ENCODE measurements around the gene UBA7. TPM values are rescaled to one million over a fixed set of nuclear protein-coding genes. Genes with fewer than 3 reads are reported as not detected.

The UBA7 gene
- total RNA-seq, 1 experiment from 2014 or later, result 27.2 TPM

Other genes with a start within 250 kb of the UBA7 start
- 103 and 108 TPM in 2 replicates for gene APEH, start 139.6 kb downstream of the UBA7 start, total RNA-seq (2014; rRNA removed; shearing (Covaris generic))
- gene MST1, start 124.5 kb downstream of the UBA7 start, total RNA-seq (2014; rRNA removed; shearing (Covaris generic)), result 0.88 and 3.4 TPM in 2 replicates
- gene RNF123, start 124.4 kb downstream of the UBA7 start, total RNA-seq (2014; rRNA removed; shearing (Covaris generic)), result 11.0 and 17.4 TPM in 2 replicates
- 1.1 and 4.3 TPM in 2 replicates for gene AMIGO3, start 94.3 kb downstream of the UBA7 start, total RNA-seq (2014; rRNA removed; shearing (Covaris generic))
- gene GMPPB, start 90.0 kb downstream of the UBA7 start, total RNA-seq (2014; rRNA removed; shearing (Covaris generic)), result 28.5 and 49.1 TPM in 2 replicates
- 26.4 and 32.5 TPM in 2 replicates for gene IP6K1, start 27.4 kb downstream of the UBA7 start, total RNA-seq (2014; rRNA removed; shearing (Covaris generic))
- not detected in 2 replicates for gene CDHR4, start 14.1 kb downstream of the UBA7 start, total RNA-seq (2014; rRNA removed; shearing (Covaris generic))
- 4.1 and 6.6 TPM in 2 replicates for gene INKA1, start 10.7 kb downstream of the UBA7 start, total RNA-seq (2014; rRNA removed; shearing (Covaris generic))
- 13.5 and 15.0 TPM in 2 replicates for gene TRAIP, start 42.6 kb upstream of the UBA7 start, total RNA-seq (2014; rRNA removed; shearing (Covaris generic))
- not detected in 2 replicates for gene CAMKV, start 56.0 kb upstream of the UBA7 start, total RNA-seq (2014; rRNA removed; shearing (Covaris generic))
- 0.29 and 0.36 TPM in 2 replicates for gene MST1R, start 89.9 kb upstream of the UBA7 start, total RNA-seq (2014; rRNA removed; shearing (Covaris generic))
- gene MON1A, start 115.9 kb upstream of the UBA7 start, total RNA-seq (2014; rRNA removed; shearing (Covaris generic)), result 12.6 and 16.3 TPM in 2 replicates
- 38.0 and 38.9 TPM in 2 replicates for gene RBM6, start 126.2 kb upstream of the UBA7 start, total RNA-seq (2014; rRNA removed; shearing (Covaris generic))